Left kidney (tissue), 8 donors: ENCODE data around the gene XPC. TPM values are rescaled to one million over a fixed set of nuclear protein-coding genes. Genes with fewer than 3 reads are reported as not detected.
A peak's percentile ranks its signal among the peaks of the same experiment; 100 is the strongest.
"Not testable (repeated sequence)": the region's sequence is repeated elsewhere in the genome, so short reads cannot be mapped to it uniquely, and the experiment has no call there.

ENCODE experiments used
- DNase-seq: peaks from one replicate; pipeline ENCODE4 v3.0.0-alpha.2; 2013
- long read RNA-seq, 8 donors: transcript quantifications; one replicate each; lab custom pipeline, GENCODE V29; 2026
- polyA plus RNA-seq: library from polyadenylated mRNA; unstranded; fragments of 120-200 nt; gene quantifications from one replicate; pipeline ENCODE4 v1.2.1, GENCODE V29; 2013; ENCODE audit not compliant: insufficient read length

The XPC gene
- 57.9 TPM for polyA plus RNA-seq
- long read RNA-seq, donor 1, partial matches to known transcripts: 6 of 8 reads
- long read RNA-seq, donor 1, other reads (novel, unspliced or antisense): 0 of 8 reads
- long read RNA-seq, donor 2, partial matches to known transcripts: 0 of 3 reads
- long read RNA-seq, donor 2, other reads (novel, unspliced or antisense): 0 of 3 reads
- long read RNA-seq, donor 3, partial matches to known transcripts: 0 of 3 reads
- long read RNA-seq, donor 3, other reads (novel, unspliced or antisense): 0 of 3 reads
- long read RNA-seq, donor 4: 0 reads
- long read RNA-seq, donor 5, transcript XPC-201 (16 exons, 3,832 nt): major isoform, 10 of 605 reads
- long read RNA-seq, donor 5, partial matches to known transcripts: 588 of 605 reads
- long read RNA-seq, donor 5, other reads (novel, unspliced or antisense): 7 of 605 reads
- long read RNA-seq, donor 6: 0 reads
- long read RNA-seq, donor 7, transcript XPC-201 (16 exons, 3,832 nt): major isoform, 9 of 495 reads
- long read RNA-seq, donor 7, partial matches to known transcripts: 484 of 495 reads
- long read RNA-seq, donor 7, other reads (novel, unspliced or antisense): 0 of 495 reads
- long read RNA-seq, donor 8, partial matches to known transcripts: 0 of 1 reads
- long read RNA-seq, donor 8, other reads (novel, unspliced or antisense): 0 of 1 reads

GRCh38 chr3:14178247-14179113, at the start of gene XPC, which contains the start of gene LSM3:
XPC (minus strand) TSS chr3:14178601; CDS start chr3:14178568, 33 bp downstream.
LSM3 (plus strand) TSS chr3:14178817; CDS start chr3:14178861, 44 bp downstream.
- DNase-seq: peak; percentile 98

- DNase-seq: no peak
Measured at GRCh38 chr3:14227856-14228255, 49.5 kb upstream of the XPC start.

- not testable (repeated sequence) for DNase-seq
Measured at GRCh38 chr3:14226351-14226750, 48.0 kb upstream of the XPC start.

GRCh38 chr3:14225421-14225820, 47.0 kb upstream of the XPC start:
- no peak for DNase-seq

- DNase-seq: no peak
Measured at GRCh38 chr3:14224895-14225294, 46.5 kb upstream of the XPC start.

GRCh38 chr3:14223595-14223994, 45.2 kb upstream of the XPC start:
- no peak for DNase-seq

GRCh38 chr3:14222900-14223594, 44.6 kb upstream of the XPC start:
- no peak for DNase-seq

GRCh38 chr3:14222457-14222856, 44.1 kb upstream of the XPC start:
- DNase-seq: no peak

GRCh38 chr3:14221902-14222301, 43.5 kb upstream of the XPC start:
- no peak for DNase-seq

GRCh38 chr3:14220933-14221332, 42.5 kb upstream of the XPC start:
- no peak for DNase-seq

GRCh38 chr3:14218355-14218754, 40.0 kb upstream of the XPC start:
- no peak for DNase-seq

- DNase-seq: peak; percentile 82
Measured at GRCh38 chr3:14216257-14217048, 38.1 kb upstream of the XPC start.

- DNase-seq: no peak
Measured at GRCh38 chr3:14214764-14215163, 36.4 kb upstream of the XPC start.

GRCh38 chr3:14213066-14213774, 34.8 kb upstream of the XPC start:
- no peak for DNase-seq

GRCh38 chr3:14212032-14212431, 33.6 kb upstream of the XPC start:
- no peak for DNase-seq

- DNase-seq: no peak
Measured at GRCh38 chr3:14211621-14212020, 33.2 kb upstream of the XPC start.

GRCh38 chr3:14210843-14211594, 32.6 kb upstream of the XPC start:
- DNase-seq: no peak

- DNase-seq: no peak
Measured at GRCh38 chr3:14210290-14210688, 31.9 kb upstream of the XPC start.

GRCh38 chr3:14209581-14210289, 31.3 kb upstream of the XPC start:
- no peak for DNase-seq
